ENCODE measurements around the gene TRPM6. TPM values are rescaled to one million over a fixed set of nuclear protein-coding genes. Genes with fewer than 3 reads are reported as not detected.

Gene TRPM6
- total RNA-seq, 1 experiment from 2014 or later = 0.57 TPM

- TF ChIP-seq, protein P1, sequence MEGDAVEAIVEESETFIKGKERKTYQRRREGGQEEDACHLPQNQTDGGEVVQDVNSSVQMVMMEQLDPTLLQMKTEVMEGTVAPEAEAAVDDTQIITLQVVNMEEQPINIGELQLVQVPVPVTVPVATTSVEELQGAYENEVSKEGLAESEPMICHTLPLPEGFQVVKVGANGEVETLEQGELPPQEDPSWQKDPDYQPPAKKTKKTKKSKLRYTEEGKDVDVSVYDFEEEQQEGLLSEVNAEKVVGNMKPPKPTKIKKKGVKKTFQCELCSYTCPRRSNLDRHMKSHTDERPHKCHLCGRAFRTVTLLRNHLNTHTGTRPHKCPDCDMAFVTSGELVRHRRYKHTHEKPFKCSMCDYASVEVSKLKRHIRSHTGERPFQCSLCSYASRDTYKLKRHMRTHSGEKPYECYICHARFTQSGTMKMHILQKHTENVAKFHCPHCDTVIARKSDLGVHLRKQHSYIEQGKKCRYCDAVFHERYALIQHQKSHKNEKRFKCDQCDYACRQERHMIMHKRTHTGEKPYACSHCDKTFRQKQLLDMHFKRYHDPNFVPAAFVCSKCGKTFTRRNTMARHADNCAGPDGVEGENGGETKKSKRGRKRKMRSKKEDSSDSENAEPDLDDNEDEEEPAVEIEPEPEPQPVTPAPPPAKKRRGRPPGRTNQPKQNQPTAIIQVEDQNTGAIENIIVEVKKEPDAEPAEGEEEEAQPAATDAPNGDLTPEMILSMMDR (conservative IDR thresholded peaks at IDR 0.05) = no peak
- no peaks in the 10 kb centered on the region for H3K27me3 Mint-ChIP-seq (ENCODE audit: low read depth)
Measured at GRCh38 chr9:74735761-74736160, 152.0 kb downstream of the TRPM6 start.

More at GRCh38 chr9:74735761-74736160, 152.0 kb downstream of the TRPM6 start:
- no peak overlapping the region for H2BK20ac ChIP-seq (ENCODE audit: low read depth, low read length, poor library complexity, severe bottlenecking)
- H3K9me3 ChIP-seq (ENCODE audit: control insufficient read depth, low read depth, low read length) = no peaks in the 10 kb centered on the region
- no peaks in the 10 kb centered on the region for H3K36me3 Mint-ChIP-seq (ENCODE audit: insufficient read depth in 1 of 3, low read depth in 3 of 3)
- H4K20me1 ChIP-seq (ENCODE audit: control insufficient read depth, insufficient read depth, insufficient read length) = no peaks in the 10 kb centered on the region
- no peaks in the 10 kb centered on the region for H3K79me2 ChIP-seq (ENCODE audit: insufficient read depth, low read length)
- H2BK15ac ChIP-seq (ENCODE audit: low read depth, low read length) = no peak overlapping the region
- H3T11ph ChIP-seq (ENCODE audit: low read length) = no peak overlapping the region
- H3K27ac ChIP-seq (ENCODE audit: insufficient read length, low read depth, low read length) = no peak overlapping the region
- H2AFZ ChIP-seq (ENCODE audit: low read length) = no peak overlapping the region
- peaks cover 7 to 11% of the 10 kb centered on the region in 2 experiments for H3K4me1 Mint-ChIP-seq
- no peaks in the 10 kb centered on the region for H3K27me3 ChIP-seq (ENCODE audit: insufficient read depth, low read length)
- WGBS (ENCODE audit: extremely low coverage, insufficient read length, low lambda C conversion rate) = no CpG with 5 or more reads among the region's 4 CpGs
- no peak for DNase-seq
- H3K9ac ChIP-seq (ENCODE audit: extremely low read depth, insufficient read length, low read length) = no peak overlapping the region
- H3K56ac ChIP-seq (ENCODE audit: insufficient read length, low read depth, low read length) = no peak overlapping the region
- no peak overlapping the region for H2BK5ac ChIP-seq (ENCODE audit: insufficient read length, low read length)
- no peak overlapping the region for H4K8ac ChIP-seq (replicated peaks; ENCODE audit: insufficient read length, low read depth, low read length)
- no peaks in the 10 kb centered on the region for H3K9me3 Mint-ChIP-seq
- H3K79me1 ChIP-seq (ENCODE audit: insufficient read depth, low read depth, low read length, poor library complexity, severe bottlenecking) = no peaks in the 10 kb centered on the region
- H3K27ac Mint-ChIP-seq = peak overlapping the region in 1 of 3 experiments; percentile 85; a peak in 1 of 7 replicates
- H2BK120ac ChIP-seq (ENCODE audit: low read depth, low read length, poor library complexity, severe bottlenecking) = no peak overlapping the region
- no peak overlapping the region for H2AK5ac ChIP-seq (ENCODE audit: insufficient read length, low read length)
- H4K5ac ChIP-seq (ENCODE audit: insufficient read length, low read depth, low read length) = no peak overlapping the region
- H4K91ac ChIP-seq (ENCODE audit: insufficient read length, low read depth, low read length) = no peak overlapping the region
- H2BK12ac ChIP-seq (ENCODE audit: insufficient read length, low read depth, low read length) = no peak overlapping the region
- H3K4me1 ChIP-seq (ENCODE audit: insufficient read depth, low read length) = no peaks in the 10 kb centered on the region
- H3K14ac ChIP-seq (ENCODE audit: insufficient read depth, low read length) = no peak overlapping the region
- no peak overlapping the region for H3K4ac ChIP-seq (ENCODE audit: low read depth, low read length)
- no peak overlapping the region for H3K4me2 ChIP-seq (ENCODE audit: insufficient read depth, insufficient read length, low read length)
- no peak overlapping the region for H3K18ac ChIP-seq (ENCODE audit: insufficient read length, low read depth, low read length)
- H3K4me3 Mint-ChIP-seq = no peak overlapping the region
- no peaks in the 10 kb centered on the region for H3K23me2 ChIP-seq (ENCODE audit: insufficient read length, low read depth, low read length, poor library complexity, severe bottlenecking)
- no peak overlapping the region for H3K23ac ChIP-seq (ENCODE audit: insufficient read length, low read depth, low read length)

Measured in H9 (cell line).